Stimulated activated CD4-positive, alpha-beta T cell treated with anti-CD3 and anti-CD28 coated beads, Interleukin-15, amount 100 ng/mL, for 24 hours (primary cell): ENCODE results near the gene ABCC4.

Source experiments
- DNase-seq: peaks from one replicate; pipeline ENCODE4 v3.0.0-alpha.2; 2020

Gene ABCC4

DNA sequence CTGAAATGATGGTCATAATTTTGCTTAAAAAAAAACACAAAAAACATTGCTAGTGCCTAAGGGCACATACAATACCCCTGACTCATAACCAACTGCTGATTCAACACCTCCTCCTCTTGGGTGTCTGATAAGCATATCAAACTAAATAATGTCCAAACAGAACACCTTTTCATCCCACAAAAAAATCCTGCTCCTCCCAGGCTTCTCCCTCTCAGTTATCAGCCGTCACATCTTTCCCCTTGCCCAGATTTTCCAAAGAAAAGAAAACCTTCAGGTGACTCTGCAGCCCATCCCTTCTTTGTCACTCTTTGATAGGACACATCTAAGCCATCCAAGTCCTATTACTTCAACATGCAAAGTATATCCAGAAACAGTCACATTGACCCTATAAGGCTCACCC, 46.9 kb downstream of the ABCC4 start:
- no peak for DNase-seq

DNA sequence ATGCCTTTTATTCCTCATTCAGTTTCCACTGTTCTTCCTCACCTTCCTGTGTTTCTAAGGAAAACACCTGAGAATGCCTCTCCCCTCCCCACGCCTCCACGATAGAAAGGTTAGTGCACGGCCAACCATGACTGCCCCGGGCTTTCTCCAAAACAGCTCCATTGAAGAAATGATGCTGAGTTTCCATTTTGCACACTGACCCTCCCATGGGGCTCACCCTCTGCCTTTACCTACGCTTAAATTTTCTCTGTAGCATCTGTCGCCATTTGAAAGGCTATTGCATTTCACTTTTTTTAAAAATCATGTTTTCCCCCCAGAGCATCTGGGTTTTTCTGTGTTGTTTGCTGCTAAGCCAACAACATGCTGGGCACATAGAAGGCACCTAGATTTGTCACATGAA, 48.2 kb downstream of the ABCC4 start:
- DNase-seq: no peak

DNA sequence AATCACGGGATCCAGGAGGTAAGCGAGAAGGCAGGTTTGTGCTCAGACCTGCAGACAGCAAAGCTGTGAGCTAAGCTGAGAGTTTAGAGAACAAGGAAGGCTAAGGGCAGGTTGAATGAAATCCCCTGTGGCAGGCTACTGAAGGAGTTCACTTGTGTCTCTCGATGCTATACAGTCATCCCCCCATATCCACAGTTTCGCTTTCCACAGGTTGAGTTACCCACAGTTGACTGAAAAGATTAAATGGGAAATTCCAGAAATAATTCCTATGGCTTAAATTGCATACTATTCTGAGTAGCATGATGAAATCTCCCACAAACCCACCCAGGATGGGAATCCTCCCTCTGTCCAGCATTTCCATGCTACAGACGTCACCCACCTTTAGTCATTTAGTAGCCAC, 49.6 kb downstream of the ABCC4 start:
- no peak for DNase-seq

DNA sequence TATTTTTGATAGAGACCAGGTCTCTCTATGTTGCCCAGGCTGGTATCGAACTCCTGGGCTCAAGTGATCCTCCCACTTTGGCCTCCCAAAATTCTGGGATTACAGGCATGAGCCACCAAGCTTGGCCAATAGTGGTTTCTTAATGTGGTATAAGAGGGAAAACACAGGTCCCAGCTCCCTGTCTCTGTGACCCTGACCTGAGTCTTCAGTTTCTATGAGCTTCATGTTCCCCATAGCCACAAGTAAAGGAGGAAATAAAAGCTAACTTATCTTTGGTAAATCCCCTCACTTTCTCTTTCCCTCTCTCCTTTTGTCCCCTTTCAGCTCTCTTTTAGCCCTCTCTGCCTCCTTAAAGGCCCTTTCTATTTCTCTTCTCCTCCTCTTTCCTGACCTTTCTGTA, 50.3 kb downstream of the ABCC4 start:
- DNase-seq: no peak

DNA sequence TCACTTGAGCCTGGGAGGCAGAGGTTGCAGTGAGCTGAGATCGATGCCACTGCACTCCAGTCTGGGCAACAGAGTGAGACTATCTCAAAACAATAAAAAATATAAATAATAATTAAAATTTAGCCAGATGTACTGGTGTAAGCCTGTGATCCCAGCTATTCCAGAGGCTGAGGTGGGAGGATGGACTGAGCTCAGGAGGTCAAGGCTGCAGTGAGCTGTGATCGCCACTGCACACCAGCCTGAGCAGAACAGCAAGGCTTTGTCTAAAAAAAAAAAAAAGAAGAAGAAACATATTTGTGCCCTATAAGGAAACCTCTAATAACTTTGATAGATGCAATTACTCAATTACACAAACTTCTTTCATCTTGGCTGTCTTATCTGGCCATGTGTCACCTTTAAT, 52.3 kb downstream of the ABCC4 start:
- no peak for DNase-seq

DNA sequence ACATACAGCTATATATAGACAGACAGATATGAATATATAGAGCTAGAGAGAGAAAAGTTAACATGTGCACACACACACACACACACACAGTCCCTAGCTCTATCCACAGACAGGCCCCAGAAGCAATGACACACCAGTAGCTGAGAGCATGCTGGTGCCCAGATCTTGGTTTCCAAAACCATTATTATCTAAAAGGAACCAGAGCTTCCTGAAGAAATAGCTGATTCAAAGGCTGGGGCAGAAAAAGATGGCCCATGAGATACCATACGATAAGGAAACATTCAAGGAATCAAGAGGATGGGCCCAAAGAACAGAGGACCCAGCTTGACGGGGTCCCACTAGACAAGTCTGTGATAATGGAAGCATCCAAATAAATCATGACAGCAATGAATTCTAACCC, 53.4 kb downstream of the ABCC4 start:
- DNase-seq: no peak

DNA sequence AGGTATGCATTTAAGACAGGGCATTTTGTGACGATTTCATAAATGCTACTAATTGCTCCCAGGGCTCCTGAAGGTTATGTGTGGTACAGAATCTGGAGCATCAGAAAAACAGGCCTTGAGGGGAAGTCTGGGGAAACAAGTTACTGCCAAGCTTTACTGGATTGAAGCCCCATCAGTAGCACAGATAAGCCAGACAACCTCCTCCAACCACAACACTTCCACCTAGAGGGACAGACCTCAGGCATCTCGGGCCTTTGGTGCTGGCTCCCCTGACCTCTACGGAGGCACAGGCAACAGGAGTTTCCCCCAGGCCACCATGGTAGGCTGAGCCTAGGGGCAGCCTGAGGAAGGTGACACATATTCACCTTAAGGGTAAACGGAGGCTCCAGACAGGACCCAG, 54.1 kb downstream of the ABCC4 start:
- no peak for DNase-seq

DNA sequence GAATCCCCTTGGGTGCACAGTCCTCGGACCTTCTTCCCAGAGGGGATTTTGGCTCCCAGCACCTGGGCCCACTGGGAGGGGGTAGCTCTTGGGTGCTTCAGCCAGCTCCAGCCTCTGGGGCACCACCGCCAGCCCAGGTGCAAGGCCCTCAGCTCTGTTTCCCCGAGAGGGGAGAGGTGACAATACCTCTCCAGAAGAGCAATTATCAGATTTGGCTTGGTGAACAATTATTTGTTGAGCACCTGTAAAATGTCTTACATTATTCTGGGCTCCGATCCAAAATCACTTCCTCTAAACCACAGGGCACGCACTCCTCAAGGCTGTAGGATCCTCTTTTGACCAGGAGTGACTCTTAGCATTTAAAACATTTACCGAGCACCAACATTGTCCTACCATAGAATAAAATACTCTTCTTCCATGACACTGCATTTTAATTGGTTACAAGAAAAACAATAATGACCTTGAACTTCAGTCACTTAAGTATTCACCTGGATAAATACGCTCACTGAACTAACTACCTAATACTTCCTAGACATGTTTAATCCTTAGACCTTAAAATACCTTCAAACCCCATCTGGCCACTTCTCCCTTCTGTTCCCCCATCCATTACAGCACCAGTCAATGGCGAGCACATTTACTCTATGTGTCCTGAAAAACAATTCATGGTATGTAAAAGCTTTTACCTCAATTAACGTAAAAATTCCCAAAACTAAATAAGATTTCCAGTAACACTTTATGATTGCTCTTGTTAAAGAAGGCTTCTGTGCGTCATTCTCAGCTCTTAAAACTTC, 54.8 kb downstream of the ABCC4 start:
- DNase-seq: no peak

DNA sequence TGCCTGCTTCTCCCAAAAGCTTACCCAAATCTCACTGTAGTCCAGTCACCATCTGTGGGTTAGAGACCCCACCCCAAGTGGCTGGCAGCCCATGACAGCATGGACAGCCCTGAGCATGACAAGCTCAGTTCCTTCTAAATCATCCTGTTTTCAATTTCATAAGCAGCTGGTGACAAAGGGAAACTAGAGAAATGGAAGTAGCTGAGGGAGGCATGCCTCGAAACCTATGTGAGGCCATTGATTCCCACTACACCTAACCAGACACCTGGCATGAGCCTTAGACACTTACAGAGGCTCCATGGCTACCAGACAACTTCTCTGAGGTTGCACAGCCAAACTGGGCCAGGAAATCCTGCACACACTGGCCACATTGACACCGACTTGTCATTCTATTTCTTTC, 56.2 kb downstream of the ABCC4 start:
- no peak for DNase-seq

DNA sequence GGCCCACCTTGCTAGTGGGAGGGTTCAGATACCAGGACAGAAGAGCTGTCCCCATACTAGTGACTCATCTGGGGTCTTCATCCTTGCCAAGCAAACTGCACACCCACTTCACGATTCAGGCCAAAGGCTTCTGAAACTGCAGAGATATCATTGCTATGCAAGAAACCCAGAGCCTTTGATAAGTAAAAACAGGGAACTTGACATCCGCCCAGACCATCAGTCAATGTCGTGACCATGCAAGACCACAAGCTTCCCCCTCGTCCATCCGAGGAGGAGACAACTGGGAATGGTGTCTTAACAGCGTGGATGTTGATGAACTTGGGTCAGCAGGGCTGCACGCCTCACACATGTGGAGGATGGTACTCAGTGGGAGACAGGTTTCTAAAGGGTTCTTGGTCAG, 58.0 kb downstream of the ABCC4 start:
- no peak for DNase-seq

DNA sequence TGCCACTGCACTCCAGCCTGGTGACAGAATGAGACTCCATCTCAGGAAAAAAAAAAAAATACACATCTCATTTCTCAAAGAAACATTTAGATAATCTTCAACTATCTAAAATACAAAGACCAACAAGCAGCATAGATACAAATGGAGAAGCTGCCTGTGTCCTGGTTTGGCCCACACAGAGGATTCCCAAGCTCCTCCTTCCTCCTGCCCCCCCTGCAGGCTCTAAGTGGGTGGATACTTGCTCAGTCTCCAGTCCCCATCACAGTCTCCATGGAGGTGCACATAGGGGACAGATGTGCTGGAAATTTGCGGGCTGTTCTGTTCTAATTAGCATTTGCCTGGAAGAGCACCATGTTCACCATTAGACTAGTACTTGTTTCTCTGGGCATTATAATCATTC, 59.9 kb downstream of the ABCC4 start:
- no peak for DNase-seq

DNA sequence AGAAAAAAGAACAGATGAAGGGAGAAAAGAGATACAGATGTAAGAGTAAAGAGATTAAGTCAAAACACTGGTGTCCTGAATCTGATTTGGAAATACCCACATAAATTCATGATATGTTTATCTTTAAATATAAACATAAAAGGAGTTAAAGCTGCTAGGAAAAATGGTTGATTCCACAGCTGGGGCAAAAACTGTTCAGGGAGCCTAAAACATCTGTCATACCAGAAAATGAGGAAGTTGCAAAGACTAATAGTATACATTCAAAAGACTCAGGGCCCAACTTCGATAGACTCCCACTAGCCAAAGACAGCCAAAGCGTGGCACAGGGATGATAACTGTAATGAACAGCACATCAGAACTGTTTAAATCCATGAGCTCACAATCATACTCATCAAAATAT, 62.0 kb downstream of the ABCC4 start:
- DNase-seq: no peak

DNA sequence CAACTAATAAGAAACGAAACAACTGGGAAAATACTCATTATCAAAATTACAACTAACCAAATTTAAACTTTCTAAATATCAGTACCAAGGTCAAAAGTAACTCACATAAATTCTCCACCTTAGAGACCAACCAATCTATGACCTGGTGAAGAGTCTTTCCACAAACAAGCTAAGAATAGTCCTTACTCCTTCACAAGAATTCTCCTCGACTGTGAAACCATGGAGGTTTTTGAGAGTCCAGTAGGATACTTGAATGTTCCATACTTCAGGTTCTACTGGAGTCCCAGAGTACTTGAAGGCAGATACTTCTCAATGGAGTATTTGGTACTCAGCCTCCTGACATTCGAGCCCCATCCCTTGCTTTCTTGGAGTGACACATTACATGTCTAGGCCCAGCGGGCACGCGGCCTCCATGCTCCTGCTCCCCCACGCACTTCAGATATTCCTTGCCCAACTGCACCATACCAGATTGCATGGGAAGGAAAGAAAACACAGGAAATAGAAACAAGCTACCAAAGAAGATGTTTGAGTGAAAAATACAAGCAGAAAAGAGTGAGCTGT, 63.9 kb downstream of the ABCC4 start:
- DNase-seq: no peak

DNA sequence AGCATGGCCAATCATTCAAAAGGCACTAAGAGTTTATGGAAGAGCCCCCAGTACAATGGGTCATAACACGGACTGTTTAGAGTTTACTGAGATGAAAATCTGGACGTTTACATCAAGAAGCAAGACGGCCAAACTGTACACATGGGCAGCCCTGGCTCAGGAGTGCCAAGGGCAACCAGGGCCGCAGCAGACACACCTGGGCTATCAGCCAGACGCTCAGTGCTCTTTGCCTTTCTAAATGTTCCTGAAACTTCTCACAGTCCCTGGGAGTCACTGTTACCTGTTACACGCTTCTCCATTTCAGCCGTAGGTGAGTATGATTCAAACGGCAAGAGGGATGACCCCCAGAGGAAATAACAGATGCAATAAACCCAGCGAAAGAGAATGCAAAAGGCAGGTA, 64.5 kb downstream of the ABCC4 start:
- DNase-seq: no peak

DNA sequence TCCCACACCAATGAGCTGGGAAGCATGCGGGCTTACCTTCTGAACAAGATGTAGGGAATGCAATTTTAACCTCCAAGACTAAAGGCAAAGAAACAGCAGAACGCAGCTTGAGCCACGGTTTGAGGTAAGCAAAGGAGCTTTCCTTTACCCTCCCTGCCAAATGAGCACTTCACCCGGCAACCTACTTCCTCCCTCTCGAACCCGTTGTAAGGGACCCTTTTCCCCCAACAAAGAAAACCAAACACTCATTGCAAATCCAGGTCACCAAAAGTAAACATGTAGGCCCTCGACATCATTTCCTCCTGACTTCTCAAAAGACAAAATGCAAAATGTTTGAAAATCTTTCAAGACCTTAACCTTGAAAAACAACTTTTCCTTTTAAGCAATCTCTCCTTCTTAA, 65.3 kb downstream of the ABCC4 start:
- DNase-seq: no peak

DNA sequence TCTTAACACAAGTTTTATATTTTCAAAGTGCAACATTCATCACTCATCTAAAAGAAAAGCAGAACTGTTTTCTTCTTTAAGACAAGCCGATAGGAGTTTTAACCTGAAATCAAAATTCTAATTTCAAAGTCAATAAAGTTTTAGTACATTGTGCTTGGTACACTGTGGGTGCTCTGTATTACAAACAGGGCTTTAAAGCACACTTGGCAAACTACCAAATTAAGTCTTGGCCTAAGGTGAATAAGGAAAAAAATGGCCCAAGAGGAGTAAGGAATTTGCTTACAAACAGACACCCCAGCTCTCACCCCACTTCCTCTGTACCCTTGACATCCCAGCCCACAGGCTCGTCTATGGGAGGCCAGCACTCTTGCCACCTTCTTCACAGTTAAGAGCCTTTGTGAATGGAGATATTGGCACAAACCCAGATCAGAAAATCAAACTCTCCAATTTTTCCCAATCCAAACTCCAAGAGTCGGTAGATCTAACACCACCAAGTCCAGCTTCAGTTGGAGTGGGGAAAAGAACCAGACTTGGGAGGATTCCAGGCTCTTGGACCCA, 66.0 kb downstream of the ABCC4 start:
- no peak for DNase-seq

DNA sequence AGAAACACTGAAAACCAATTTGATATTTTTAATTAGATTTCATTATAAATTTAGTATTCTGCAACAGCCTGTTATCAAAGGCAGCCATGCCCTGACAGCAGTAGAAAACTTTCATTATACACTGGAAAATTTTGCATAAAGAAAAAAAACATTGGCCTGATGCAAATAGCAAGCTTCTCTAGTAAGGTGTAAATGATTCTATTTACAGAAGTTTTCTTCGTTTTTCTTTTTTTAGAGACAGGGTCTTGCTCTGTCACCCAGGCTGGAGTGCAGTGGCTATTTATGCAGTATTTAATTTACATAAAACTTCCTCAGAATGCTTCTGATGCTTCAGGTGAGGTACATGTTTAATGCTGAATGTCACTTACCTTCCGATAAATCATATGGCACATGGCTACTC, 67.0 kb downstream of the ABCC4 start:
- DNase-seq: no peak

DNA sequence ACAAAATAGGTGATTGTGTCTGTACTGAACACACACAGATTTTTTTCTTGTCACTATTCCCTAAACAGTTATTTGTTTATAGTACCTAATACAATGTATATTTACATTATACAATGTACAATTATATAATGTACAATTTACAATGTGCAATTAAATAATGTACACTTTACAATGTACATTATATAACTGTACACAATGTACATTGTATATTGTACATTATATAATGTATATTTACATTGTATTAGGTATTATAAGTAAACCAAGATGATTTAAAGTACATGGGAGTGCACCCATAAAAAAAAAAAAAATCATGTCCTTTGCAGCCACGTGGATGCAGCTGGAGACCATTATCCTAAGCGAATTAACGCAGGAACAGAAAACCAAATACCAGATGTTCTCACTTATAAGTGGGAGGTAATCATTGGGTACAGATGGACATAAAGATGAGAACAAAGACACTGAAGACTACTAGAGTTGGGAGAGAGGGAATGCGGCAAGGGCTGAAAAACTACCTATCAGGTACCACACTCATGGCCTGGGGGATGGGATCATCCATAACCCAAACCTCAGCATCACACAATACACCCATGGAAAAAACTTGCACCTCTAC, 68.1 kb downstream of the ABCC4 start:
- DNase-seq: no peak

DNA sequence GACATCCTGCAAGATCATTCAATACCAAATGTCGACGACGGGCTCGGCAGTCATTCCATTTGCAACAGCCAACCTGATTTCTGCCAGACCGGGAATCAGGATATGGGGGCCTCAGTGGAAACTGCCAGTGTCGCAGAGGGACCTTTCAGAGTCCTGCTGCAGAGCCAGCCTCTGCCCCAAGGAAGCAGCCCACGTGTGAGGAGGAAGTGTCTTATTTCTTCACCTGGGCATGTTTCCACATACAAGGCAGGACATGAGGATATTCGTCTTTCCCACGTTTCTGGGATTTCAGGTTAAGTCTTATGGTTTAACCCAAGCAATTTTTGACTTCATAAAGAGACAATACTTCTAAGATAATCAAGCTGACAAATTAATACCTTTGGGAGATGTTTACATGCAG, 69.9 kb downstream of the ABCC4 start:
- no peak for DNase-seq

DNA sequence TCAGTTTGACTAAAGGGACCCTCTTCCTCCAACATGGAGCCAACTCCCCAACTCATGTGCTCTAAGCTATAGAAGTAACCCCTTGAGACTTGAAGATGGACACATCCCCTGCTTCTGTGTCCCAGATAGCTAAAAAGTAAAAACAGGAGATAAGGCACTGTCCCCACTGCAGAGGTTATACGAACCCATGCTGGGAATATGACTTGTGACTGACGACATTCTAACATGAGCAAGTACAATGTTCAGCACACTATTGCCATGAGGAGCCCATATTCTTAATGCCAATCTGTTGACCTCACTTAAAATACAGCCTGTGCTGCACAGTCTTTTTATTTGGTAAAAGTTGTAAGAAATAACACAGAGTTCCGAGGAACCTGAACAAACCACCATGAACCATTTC, 71.4 kb downstream of the ABCC4 start:
- no peak for DNase-seq

DNA sequence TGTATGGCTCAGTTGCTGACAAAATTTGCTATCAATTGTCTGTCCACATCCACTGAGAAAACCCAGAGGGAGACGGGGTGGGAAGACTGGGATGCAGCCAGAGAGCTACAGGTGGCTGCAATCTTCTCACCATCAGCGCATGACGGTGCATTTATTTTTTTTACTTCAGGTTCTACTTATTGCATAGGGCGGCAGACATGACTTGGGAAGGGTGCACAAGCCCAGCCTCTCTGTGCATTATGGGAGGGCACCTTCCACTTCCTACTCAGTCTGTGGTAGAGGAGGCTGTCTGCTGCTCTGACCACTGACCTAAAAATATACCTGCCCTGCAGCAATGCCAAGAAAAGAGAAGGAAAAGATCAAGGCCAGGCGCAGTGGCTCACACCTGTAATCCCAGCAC, 73.1 kb downstream of the ABCC4 start:
- DNase-seq: no peak

DNA sequence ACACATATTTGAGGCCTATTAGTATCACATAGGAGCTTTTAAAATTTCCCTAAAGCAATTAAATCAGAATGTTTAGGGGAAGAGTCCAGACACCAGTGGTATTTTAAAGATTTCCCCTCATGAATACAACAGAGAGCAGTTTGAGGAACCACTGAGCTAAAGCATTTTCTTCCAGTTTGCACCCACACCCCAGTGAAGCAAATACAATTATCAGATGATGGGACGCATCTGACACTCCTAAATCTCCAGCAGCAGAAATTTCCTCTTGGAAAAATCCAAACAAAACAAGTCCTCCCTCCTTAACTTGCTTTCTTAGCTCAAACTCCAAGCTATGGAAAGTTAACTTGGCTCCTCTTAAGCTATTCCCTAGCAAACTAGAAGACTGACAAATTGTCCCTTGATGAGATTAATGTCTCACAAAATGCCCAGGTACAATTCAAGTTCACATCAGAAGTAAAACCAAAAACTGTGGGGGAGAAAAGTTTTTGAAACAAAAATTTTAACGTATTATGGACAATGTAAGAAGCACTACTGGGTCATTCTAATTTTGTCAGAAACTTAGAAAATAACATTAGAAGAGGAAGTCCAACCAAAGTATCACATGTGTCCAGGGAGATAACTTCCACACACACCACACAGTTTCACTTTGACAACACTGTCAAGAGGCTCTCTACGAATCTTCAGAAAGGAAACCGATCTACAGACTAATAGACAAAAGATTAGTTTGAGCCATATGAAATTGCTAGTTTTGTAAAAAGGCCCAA, 74.1 kb downstream of the ABCC4 start:
- no peak for DNase-seq

DNA sequence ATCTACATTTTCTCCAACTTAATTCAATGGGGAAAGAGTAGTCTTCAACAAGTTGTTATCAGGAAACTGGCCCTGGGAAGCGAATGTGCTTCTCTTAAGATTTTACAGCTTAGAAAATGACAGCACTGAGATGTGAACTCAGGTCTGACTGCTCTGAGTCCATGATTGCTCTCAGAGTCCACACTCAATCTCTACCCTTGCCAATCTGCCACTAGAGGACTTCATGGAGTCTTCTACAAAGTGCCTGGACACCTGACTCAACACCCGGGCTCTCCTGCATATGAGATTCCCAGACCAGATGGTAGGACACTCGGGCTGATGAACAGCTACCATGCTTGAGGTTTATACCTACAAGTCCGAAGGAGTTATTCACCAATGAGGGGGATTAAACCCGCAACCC, 74.8 kb downstream of the ABCC4 start:
- no peak for DNase-seq

DNA sequence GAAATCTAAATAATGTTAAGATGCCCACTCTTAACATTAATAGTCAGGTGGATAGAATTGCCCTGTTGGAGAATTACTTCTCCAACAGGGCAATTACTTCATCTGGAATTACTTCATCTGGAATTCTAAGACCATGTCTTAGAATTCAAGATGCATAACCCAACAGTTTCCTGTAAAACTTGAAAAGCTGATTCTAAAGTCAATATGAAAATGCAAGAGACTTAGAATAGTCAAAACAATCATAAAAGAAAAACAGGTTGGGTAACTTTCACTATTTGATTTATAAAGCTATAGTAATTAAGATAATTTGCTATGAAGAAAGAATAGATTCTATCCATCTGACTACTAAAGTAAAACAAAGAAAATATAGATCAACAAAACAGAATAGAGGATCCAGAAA, 75.2 kb downstream of the ABCC4 start:
- DNase-seq: no peak
